ENCODE data around the gene NFKB1.

NFKB1 gene

DNA sequence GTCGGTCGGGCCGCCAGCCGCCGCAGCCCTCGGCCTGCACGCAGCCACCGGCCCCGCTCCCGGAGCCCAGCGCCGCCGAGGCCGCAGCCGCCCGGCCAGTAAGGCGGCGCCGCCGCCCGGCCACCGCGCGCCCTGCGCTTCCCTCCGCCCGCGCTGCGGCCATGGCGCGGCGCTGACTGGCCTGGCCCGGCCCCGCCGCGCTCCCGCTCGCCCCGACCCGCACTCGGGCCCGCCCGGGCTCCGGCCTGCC, 213 bp downstream of the NFKB1 start:
- no peak for FAIRE-seq

DNA sequence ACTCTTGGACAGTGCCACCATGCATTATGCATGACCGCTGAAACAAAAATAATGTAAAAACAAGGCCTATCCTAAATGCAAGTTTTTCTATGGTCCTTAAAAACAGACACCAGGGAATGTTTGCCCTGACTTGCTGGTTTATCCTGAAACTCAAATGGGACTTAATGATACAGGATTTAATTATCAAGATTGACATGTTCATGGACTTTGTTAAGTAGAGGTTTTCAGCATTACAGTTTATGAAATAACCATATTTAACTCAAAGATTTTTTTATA, 1.3 kb downstream of the NFKB1 start:
- no peak for FAIRE-seq

DNA sequence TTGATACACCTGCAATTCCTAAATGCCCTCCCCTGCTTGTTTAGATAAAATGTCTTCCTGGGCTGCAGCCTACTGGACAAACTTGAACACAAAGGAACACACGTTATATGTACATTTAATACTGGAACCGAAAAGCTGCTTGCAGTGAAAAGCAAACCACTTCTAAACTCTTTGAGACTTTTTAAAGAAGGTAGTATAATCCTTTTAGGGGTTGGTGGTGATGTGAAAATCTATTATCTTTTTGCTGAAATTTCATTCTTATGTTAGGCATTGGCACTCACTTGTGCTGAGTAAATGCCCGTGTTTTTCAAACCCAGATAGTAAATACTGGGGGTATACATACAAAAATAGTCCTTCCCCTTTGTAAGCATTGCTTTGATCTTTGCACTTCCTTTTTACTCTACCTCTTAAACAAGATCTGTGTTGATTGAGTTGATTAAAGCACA, 2.2 kb downstream of the NFKB1 start:
- no peak for FAIRE-seq

DNA sequence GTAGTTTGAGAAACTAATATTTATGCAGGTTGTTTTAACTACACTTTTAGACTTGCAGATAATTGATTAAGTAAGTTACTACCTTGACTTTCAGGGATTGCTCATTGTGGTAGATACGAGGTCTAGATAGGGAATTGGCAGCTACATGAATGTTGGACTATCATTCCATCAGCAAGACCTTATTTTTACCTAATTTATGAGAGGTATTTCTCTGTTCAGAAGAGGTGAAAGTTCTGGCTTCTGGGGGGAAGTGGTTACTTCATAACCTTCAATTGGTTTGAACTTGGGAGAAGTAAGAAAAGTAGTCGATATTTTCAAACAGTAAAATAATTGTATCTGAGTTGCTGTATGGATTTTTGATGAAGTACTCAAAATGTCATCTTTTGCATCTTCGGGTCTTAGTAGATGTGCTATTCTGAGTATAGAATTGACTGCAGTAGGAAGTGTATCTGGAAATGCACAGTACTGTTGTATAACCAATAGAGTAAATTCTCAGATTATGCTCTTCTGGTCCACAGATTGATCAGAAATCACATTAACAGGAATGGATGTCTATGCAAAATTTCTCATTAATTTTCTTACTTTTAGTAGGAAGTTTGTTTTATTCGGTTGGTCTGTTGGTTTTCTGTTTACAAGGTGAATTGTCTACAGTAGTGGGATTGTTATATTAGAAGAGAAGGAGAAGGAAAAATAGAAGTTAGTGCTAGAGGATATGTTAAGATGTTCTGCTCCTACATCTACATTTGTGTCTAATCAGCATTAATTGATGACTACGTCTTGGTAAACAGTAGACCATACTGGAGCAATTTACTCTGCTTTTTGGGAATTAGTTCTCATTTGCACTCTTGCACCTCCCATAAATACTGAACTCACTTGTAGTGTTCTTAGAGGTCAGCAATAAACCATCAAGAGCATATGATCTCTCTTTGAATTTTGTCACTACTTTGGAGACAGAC, 3.0 kb downstream of the NFKB1 start:
- FAIRE-seq = no peak

DNA sequence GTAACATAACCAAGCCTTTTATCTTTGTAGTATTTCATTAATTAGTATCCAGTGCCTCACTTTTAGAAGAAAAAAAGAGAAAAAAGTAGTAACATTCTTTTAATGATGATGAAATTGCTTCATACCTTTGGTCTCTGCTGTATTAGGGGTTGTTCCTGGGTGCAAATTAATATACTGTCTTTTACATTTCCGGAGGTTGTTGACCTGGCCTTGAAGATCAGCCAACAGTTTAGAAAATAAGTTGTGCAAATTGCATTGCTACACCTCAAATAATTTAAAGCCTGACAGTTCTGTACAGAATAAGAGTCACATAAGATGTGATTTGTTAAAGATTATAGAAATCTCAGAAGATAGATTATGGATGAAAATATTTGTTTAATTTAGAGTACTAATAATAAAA, 3.8 kb downstream of the NFKB1 start:
- FAIRE-seq = peak; percentile 24

DNA sequence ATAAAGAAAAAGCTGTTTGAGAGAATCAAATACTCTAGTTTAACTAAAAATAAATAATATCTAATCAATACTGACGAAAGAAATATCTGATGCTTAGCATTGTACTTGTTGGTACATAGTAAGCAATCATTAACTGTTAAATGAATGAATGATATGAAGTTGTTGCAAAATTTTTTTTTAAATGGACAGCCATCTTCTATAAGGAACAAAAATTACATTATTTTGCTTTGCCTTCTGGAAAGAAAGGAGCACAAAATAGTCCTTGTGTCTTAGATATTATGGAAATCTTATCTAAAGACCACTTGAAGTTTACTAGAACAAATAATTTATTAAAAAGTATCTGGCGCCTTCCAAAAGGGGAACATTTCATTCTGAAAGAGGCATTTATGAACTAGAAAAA, 4.5 kb downstream of the NFKB1 start:
- no peak for FAIRE-seq

DNA sequence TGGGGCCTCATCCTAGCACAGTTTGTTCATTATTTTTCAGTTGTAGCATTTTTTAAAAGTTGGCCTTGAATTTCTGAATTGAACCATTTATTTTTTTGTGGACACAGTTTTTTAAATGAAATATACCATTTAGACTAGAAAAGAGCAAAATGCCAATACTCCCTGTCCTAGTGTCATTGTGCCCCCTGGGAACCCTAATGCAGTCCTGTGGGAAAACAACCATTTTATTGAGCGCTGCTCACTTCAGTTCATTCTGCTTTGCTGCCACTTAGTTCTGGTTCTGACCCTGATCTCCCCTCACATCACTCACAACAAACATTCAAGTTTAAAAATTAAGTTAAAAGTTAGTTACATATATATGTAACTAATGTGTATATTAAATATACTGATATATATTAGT, 5.4 kb downstream of the NFKB1 start:
- FAIRE-seq = no peak

DNA sequence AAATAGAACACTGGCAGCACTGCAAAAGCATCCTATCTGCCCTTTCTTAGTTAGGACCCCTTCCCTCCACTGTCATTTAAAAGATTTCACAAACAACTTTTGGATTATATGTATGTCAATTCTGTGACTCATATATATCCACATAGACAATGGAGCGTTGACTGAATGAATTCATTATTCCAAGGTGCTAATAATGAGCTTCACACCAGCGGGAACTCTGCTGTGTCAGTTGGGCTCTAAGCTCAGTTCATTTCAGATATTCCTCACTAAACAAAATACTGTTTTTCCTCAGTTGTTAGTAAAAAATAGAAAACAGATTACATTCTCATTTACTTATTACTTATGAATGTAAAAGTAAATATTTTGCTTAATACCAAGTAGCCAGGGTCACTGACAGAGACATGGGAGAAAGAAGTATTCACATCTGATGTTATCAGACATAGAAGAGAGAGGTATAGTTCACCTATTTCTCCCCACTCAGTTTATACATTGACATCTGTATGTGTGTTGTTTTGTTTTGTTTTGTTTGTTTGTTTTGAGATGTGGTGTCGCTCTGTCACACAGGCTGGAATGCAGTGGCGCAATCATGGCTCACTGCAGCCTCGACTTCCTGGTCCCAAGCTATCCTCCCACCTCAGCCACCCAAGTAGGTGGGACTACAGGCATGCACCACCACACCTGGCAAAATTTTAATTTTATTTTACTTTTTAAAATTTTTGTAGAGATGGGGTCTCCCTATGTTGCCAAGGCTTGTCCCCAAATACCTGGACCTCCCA, 10.9 kb downstream of the NFKB1 start:
- no peak for FAIRE-seq

DNA sequence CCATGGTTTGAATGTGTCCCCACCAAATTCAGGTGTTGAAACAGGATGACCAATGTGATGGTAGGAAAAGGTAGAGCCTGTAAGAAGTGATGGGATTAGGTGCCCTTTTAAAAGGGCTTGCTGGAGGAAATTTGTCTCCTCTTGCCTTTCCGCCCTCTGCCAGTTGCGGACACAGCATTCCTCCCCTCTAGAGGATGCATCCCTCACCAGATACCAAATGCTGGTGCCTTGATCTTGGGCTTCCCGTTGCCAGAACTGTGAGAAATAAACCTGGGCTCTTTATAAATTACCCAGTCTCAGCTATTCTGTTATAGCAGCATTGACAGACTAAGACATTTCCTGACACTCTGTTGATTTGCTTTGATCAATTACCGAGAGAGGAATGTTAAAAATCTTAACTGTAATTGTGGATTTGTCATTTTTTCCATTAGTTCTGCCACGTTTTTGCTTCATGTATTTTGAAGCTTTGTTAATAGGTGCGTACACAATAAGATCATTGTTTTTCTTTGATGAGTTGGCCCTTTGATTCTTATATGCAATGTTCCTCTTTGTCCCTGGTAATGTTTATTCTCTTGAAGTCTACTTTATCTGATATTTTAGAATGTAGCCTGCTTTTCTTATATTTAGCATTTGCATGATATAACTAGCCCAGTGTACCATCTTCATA, 13.3 kb downstream of the NFKB1 start:
- no peak for FAIRE-seq

DNA sequence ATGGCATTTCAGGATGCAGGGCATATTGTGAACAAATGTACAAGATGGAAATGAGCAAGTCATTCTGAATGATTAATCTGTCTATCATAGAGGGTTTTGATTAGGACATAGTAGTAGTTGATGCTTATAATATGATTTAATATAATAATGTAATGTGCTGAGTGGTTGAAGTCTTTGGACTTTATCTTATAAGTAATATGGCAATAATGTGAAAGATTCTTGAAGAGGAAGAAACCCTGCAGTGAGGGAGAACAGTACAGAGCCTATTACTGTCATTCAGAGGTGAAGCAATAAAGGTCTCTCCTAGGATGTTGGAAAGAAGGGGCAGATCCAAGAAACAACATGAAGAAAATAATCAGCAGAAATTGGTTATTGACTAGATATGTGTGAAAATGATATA, 16.6 kb downstream of the NFKB1 start:
- peak; percentile 38 for FAIRE-seq

DNA sequence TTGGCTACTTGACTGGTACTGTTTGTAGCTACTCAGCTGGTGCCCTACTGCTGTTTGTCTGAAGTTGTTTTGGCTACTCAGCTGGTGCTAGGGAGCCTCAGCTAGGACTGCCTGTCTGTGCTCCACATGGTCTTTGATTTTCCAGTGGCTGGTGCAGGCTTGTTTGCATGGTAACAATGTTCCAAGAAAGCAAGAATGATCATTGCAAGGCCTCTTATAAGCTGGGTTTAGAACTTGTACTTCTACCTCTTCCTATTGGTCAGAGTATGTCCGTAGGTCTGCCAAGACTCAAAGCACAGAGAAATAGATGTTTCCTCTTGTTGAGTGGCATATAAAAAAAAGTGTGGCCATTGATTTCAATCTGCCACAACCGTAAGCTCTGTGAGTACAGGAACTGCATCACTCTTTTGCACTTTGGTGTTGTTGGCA, 17.6 kb downstream of the NFKB1 start:
- no peak for FAIRE-seq

DNA sequence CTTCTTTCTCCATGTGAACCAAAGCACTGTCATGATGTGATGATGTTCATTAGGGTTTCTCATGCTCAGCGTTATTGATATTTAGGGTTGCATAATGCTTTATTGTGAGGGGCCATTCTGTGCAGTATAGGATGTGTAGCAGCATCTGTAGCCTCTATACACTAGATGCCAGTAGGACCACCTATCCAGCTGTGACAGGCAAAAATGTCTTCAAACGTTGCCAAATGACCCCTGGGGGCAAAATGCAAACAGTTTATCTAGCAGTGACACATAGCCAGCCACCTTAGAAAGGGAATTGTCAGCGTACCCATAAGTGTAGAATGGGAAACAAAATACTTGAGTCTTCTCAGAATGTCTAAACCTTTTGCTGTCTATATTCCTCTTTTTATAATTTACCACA, 18.8 kb downstream of the NFKB1 start:
- no peak for FAIRE-seq

DNA sequence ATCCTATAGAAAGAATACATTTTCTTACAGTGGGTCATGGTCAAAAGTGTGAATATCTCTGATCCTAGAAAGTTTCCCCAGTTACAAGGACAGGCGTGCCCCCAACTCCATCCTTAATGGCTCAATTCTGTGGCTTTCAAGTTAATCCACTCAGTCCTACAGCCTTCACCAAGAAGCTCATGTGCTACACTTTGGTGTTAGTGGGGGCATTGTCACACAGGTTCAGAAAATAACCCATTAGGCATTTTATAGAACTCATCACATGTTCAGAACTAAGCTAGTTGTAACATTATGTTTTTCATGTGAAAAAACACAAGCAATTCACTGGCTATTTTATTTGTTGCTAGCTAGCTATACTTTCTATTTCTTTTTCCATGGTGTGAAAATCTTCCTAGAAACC, 20.4 kb downstream of the NFKB1 start:
- no peak for FAIRE-seq

DNA sequence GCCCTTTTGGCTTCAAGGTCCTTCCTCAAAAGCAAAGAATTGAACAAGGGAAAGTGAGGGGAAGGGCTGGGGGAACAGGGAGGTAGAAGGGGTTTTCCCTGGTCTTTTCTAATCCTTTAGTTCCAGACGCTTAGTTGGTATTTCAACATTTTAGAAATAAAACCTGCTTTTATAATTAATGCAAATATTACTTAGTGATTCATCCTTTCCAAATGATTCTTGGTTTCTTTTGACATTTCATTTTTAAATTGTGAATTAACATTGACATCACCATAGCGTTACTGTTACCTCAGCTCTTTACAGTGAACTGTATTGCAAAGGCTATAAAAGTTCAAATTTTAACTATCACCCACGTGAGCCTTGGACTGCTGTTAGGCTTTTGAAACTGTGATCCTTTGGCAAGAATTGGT, 20.9 kb downstream of the NFKB1 start:
- no peak for FAIRE-seq

DNA sequence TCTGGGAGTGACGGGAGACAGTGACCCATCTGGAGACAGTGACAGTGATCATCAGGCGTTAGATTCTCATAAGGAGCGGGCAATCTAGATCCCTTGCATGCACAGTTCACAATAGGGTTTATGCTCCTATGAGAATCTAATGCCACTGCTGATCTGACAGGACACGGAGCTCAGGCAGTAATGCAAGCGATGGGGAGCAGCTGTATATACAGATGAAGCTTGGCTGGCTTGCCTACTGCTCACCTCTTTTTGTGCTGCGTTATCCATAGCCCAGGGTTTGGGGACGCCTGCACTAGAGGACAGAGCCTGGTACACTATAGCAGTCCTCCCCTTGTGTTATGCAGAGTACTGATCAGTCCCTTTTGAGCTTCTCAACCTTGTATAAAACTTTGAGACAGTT, 23.5 kb downstream of the NFKB1 start:
- no peak for FAIRE-seq

DNA sequence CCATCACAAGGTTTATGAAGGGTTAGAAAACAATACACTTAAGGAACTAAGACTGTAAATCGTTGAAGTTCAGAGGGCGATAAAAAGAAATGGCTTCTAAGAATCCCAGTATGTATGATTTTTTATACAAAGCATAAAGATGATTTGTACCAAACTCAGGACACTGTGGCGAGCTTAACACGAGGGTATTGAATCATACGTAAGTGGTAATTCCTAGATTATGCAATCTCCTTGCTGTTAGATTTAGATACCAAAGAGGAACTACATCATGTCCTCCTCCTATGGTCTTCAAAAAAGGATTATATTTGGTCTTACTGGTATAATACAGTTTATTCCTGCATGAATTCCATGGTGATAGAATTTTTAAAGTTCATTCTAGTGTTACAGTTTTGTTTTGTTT, 23.9 kb downstream of the NFKB1 start:
- peak; percentile 17 for FAIRE-seq

DNA sequence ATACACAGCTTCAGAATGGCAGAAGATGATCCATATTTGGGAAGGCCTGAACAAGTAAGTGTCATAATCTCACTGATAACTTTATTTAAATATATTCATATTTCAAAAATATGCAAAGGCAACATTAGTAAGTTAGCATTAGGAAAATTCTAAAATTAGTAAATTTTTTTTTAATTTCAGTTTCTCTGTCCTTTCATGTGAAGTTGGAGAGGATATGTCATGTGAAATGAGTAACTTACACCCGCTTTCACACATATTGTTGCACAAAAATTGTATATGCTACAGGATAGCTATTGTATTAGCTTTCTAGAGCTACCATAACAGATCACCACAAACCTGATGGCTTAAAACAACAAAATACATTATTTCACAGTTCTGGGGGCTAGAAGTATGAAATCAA, 24.3 kb downstream of the NFKB1 start:
- no peak for FAIRE-seq

DNA sequence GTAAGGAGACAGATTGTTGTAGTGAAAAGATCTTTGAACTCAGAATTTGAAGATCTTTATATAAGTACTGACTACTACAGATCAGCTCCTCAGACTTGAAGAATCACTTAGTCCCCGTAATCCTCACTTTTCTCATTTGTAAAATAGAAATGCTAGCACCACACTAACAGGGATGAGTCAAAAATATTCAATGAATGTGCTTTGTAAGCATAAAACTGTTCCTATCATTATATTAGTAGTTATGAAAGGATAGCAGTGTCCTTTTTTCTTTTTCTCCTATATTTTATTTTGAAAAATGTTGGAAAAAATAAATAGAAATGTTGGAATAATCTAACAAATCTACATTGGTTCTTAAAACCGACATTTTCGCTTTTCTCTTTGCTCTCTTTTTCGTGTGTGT, 25.4 kb downstream of the NFKB1 start:
- peak; percentile 78 for FAIRE-seq

DNA sequence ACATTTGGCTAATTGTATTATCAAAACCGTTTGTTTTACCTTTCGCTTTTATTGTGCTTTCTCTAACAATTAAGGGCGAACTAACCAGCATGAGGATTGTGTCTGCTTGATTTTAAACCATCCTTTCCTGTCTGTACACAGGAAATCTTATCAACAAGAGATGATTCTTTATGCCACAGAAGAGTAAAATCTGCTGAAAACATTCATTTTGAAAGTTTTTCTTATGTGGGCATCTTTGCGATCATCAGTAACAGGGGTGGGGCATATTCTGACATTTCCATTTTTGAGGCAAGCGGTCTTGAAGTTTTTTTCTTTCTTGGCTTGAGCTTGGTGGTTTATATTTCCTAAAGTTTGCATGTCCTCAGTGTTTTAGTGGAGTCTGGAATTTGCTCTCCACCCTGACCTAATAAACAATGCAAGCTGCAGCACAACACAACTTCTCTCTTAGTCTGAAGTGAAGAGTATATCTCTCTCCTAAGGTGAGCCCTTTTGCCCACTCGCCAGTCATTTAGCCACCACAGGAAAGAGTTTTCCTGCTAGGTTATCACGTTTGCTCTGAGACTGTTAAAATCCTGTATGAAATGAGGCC, 26.6 kb downstream of the NFKB1 start:
- no peak for FAIRE-seq

DNA sequence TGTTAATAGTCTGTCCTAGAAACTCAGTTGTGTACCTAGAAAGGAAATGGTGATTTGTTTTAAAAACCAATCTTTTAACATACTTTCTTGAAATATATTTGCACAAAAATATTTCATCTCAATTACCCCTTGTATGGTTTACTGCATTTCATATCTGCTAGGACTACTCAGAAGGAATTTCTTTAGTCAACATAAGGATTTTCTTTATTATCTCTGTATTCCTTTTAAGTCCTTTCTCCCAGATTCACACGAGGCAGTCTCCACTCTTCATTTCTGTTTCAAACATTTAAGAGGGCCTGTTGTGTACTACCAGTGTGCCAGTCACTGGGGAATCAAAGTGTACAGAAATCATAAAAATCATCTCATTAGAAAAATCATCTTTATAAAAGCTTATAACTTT, 28.8 kb downstream of the NFKB1 start:
- FAIRE-seq = no peak

DNA sequence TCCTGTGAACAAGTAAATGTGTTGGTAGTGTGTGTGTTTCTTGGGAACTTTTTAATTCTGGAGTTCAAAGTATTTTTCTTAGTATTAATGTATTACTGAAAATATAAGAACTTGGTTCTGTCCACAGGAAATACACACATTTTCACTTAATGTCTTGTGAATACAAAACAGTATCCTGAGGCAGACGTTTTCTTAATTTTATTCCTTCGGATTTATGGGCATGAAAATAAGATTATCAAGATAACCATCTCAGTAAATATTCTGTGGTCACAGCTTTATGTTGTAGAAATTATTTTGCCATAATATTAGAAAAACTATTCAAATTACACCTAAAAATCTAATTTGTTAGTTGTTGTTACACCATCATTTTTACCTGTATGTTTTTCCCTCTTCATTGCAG, 29.8 kb downstream of the NFKB1 start:
- FAIRE-seq = no peak

DNA sequence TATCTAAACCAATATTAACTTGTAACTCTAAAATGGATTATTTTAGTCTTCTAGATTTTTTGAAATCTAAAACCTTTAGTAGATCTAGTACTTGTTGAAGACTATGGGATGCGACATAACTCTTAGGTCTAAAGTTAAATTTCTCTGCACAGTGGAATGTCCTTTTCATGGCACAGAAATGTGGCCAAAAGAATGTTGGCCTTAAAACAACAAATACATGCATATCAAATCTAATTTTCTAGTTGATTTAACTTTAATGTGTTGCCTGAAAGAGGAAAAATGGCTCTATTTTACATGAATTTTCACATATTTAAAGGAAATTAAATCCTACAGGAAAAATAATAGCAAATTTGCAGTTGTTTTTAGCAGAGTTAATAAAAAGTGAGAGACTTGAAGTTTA, 30.3 kb downstream of the NFKB1 start:
- FAIRE-seq = peak; percentile 72

DNA sequence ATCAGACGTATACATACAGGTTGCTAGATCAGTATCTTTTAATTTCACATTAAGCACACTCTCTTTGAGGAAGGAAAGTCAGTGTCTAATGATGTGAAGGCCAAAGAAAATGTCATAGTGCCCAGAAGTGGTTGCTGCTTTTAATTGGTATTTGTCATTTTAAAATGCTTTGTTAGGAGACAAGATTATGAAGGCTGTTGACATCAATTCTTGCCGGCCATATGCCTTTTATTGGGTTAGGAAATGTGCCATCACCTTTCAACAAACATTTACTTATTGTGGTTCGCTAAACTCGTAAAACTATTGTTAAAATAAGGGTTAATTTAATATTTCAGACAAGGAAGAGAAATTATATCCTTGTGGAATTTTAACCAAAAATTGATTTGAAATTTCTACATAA, 32.2 kb downstream of the NFKB1 start:
- no peak for FAIRE-seq

DNA sequence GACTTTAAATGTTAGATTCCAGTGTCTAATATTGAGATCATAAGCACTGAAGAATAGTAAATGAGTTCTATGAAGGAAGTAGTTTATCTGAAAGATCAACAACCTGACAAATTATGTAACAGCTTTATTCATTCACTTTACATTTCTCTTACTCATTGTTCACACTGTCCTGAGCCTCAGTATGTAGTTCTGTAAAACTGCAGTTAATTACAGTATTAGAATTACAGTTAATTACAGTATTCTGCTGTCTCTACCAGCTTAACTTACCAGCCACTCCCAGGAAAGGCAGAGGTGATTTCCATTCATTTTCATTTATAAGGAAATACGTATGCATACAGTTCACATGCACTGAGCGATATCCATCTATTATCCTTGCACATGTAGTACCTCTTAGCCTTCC, 32.7 kb downstream of the NFKB1 start:
- FAIRE-seq = no peak
